K562 (cell line): ENCODE data around the gene TBX19. TPM values are rescaled to one million over a fixed set of nuclear protein-coding genes. Genes with fewer than 3 reads are reported as not detected.

Experiments
- ATAC-seq: fragments of 200-7000 bp; cut with Tn5 transposase; 3 replicates; pipeline ENCODE4 v1.9.1; 2020; ENCODE audit warnings: moderate library complexity
- BruUV-seq: library from RNA; stranded (reverse); fragments of 400-500 nt; replicated peaks from 2 replicates; lab custom pipeline; 2021; lab: Mats Ljungman, UMichigan
- CTCF ChIA-PET: fragments of 300-600 bp; formaldehyde crosslinking; extraction: SDS; loops from one replicate; lab custom pipeline; 2021; ENCODE audit warnings: low intra/inter-chr PET ratio; lab: Yijun Ruan, JAX
- POLR2A ChIA-PET: fragments of 300-600, 350-650 bp; sonication (Branson Sonifier 250); formaldehyde crosslinking; extraction: SDS; loops from one replicate; lab custom pipeline; 2021; ENCODE audit warnings: antibody characterized with exemption, inconsistent platforms; lab: Yijun Ruan, JAX
- DNase-seq, 4 experiments: peaks; one replicate each; pipeline versions ENCODE4 v3.0.0 to v3.0.0-alpha.2; 2011 to 2018; ENCODE audit warnings: low spot score in 3 of 4, mixed read lengths in 3 of 4; ENCODE audit errors: extremely low read depth in 1 of 4
- FAIRE-seq: peaks from 2 replicates; lab custom pipeline; 2011; peaks lifted over from hg19 to GRCh38; lab: Jason Lieb, UNC
- H2AFZ ChIP-seq: 2 replicates; pipeline ENCODE4 v1.6.0; 2011; ENCODE audit warnings: low read depth, low read length, control low read depth, inconsistent platforms
- H3K27ac ChIP-seq: fragments of 200-600 bp; 3 replicates; pipeline ENCODE4 v1.8.0; 2011; ENCODE audit warnings: low read depth, mild to moderate bottlenecking, control low read depth, inconsistent platforms, low read length, moderate library complexity, mixed read lengths; ENCODE audit errors: extremely low read depth
- H3K27me3 ChIP-seq, 2 experiments: fragments of 300-600 bp in 1 of 2; 2 replicates in 1 of 2; 3 replicates in 1 of 2; pipeline versions ENCODE4 v1.6.0 to v1.8.0; 2011; ENCODE audit warnings: inconsistent platforms in 2 of 2, low read length in 2 of 2, mild to moderate bottlenecking in 1 of 2, mixed read lengths in 1 of 2, moderate library complexity in 1 of 2; ENCODE audit not compliant: control insufficient read depth in 2 of 2, insufficient read depth in 2 of 2
- H3K36me3 ChIP-seq: fragments of 300-600 bp; 3 replicates; pipeline ENCODE4 v1.8.0; 2011; ENCODE audit warnings: mild to moderate bottlenecking, low read length, inconsistent platforms; ENCODE audit not compliant: control insufficient read depth, insufficient read depth
- H3K4me1 ChIP-seq, 2 experiments: fragments of 200-600 bp in 1 of 2; replicated peaks in 1 of 2; 2 replicates in 1 of 2; 3 replicates in 1 of 2; pipeline versions ENCODE4 v1.5.1 to v1.8.0; 2011; ENCODE audit warnings: inconsistent platforms in 2 of 2, low read length in 2 of 2, mild to moderate bottlenecking in 1 of 2, mixed read lengths in 1 of 2, moderate library complexity in 1 of 2; ENCODE audit not compliant: control insufficient read depth in 2 of 2, insufficient read depth in 2 of 2
- H3K4me2 ChIP-seq: 2 replicates; pipeline ENCODE4 v1.6.1; 2011; ENCODE audit warnings: low read length, control low read depth, inconsistent platforms, mixed read lengths; ENCODE audit not compliant: insufficient read depth
- H3K4me3 ChIP-seq: fragments of 200-600 bp; sonication (generic), shearing (Covaris generic); 2 replicates; pipeline ENCODE4 v1.5.1; 2016; ENCODE audit warnings: control low read depth, inconsistent platforms
- H3K79me2 ChIP-seq: fragments of 200-600 bp; 3 replicates; pipeline ENCODE4 v1.8.0; 2011; ENCODE audit warnings: low read length, inconsistent platforms; ENCODE audit not compliant: control insufficient read depth, insufficient read depth
- H3K9ac ChIP-seq, 2 experiments: 2 replicates each; pipeline versions ENCODE4 v1.6.0 to v1.6.1; 2011; ENCODE audit warnings: low read depth in 2 of 2, low read length in 2 of 2, control low read depth in 1 of 2, inconsistent platforms in 1 of 2, mild to moderate bottlenecking in 1 of 2, mixed read lengths in 1 of 2; ENCODE audit not compliant: insufficient read depth in 1 of 2
- H3K9me1 ChIP-seq: one replicate; pipeline ENCODE4 v1.6.0; 2011; ENCODE audit warnings: inconsistent platforms, mild to moderate bottlenecking, low read length, moderate library complexity; ENCODE audit not compliant: control insufficient read depth, insufficient read depth
- H3K9me3 ChIP-seq: replicated peaks from 2 replicates; pipeline ENCODE4 v1.5.1; 2011; ENCODE audit warnings: low read depth, low read length, inconsistent platforms; ENCODE audit not compliant: control insufficient read depth, insufficient read depth
- H4K20me1 ChIP-seq: replicated peaks from 2 replicates; pipeline ENCODE4 v1.6.1; 2011; ENCODE audit warnings: low read length, inconsistent platforms, mixed read lengths; ENCODE audit not compliant: control insufficient read depth, insufficient read depth
- CBX3 ChIP-seq, 2 experiments: IDR thresholded peaks; 1 replicate in 1 of 2; 2 replicates in 1 of 2; pipeline ENCODE4 v1.6.1; 2012; ENCODE audit warnings: inconsistent platforms in 2 of 2, low read length in 2 of 2, borderline replicate concordance in 1 of 2, control low read depth in 1 of 2
- CEBPZ ChIP-seq: fragments of 150-350 bp; IDR thresholded peaks from 2 replicates; pipeline ENCODE4 v1.6.1; 2014; ENCODE audit warnings: low read depth, mild to moderate bottlenecking, low read length, borderline replicate concordance
- COPS2 ChIP-seq: fragments of 450-650 bp; conservative IDR thresholded peaks from 2 replicates; pipeline ENCODE4 v1.6.1; 2016; ENCODE audit warnings: mild to moderate bottlenecking, moderate library complexity
- FOXK1 ChIP-seq: sonication (generic); formaldehyde crosslinking; IDR thresholded peaks from 2 replicates; pipeline ENCODE4 v1.8.0; 2022; ENCODE audit warnings: missing genetic modification reagents, mild to moderate bottlenecking, borderline replicate concordance
- HNRNPL ChIP-seq: fragments of 200-400 bp; formaldehyde crosslinking; IDR thresholded peaks from 2 replicates; pipeline ENCODE4 v1.6.1; 2017; ENCODE audit warnings: low read depth, mild to moderate bottlenecking, low read length
- MEIS2 ChIP-seq: fragments of 450-650 bp; IDR thresholded peaks from 2 replicates; pipeline ENCODE4 v1.6.1; 2014; ENCODE audit warnings: mild to moderate bottlenecking; ENCODE audit not compliant: partially characterized antibody
- NCOA4 ChIP-seq: fragments of 450-650 bp; IDR thresholded peaks from 2 replicates; pipeline ENCODE4 v1.6.1; 2018; ENCODE audit warnings: mild to moderate bottlenecking; ENCODE audit not compliant: partially characterized antibody
- SRSF9 ChIP-seq: fragments of 200-400 bp; formaldehyde crosslinking; IDR thresholded peaks from 2 replicates; pipeline ENCODE4 v1.6.1; 2017; ENCODE audit warnings: low read depth, low read length, borderline replicate concordance
- ZFP36 ChIP-seq: fragments of 150-350 bp; IDR thresholded peaks from 2 replicates; pipeline ENCODE4 v1.6.1; 2018; ENCODE audit warnings: low read length, low read depth; ENCODE audit not compliant: partially characterized antibody
- ZKSCAN1 ChIP-seq: fragments of 150-350 bp; IDR thresholded peaks from 2 replicates; pipeline ENCODE4 v1.6.1; 2016; ENCODE audit warnings: low read depth, low read length
- ZNF184 ChIP-seq: sonication (generic); formaldehyde crosslinking; IDR thresholded peaks from 2 replicates; pipeline ENCODE4 v1.5.0; 2020; ENCODE audit warnings: missing genetic modification reagents
- WGBS: fragments of 100-300 bp; shearing (Covaris generic); methylation state at CpG from one replicate; pipeline ENCODE4 v1.1.6; 2016; ENCODE audit warnings: low coverage, mixed read lengths; ENCODE audit not compliant: insufficient coverage; ENCODE audit errors: missing lambda C conversion rate; 5-methylcytosine and 5-hydroxymethylcytosine counted together
- in situ Hi-C: fragments of 300-500 bp; cut with MboI; formaldehyde crosslinking; loops from 4 replicates; pipeline ENCODE4 v1.15.0; 2018; ENCODE audit warnings: inconsistent platforms, mixed read lengths
- intact Hi-C: fragments of 100-400 bp; cut with micrococcal nuclease; formaldehyde crosslinking; loops from 2 replicates; pipeline ENCODE4 v1.14.2; 2022
- polyA plus RNA-seq, 8 experiments: library from polyadenylated mRNA; depleted of rRNA in 4 of 8; stranded (reverse) in 5 of 8; unstranded in 3 of 8; fragments of >200 nt; fragmentation: Nextera tagmentation in 2 of 8; fragmentation: Illumina TruSeq in 1 of 8; extraction: Ambion mirVana in 2 of 8; extraction: Trizol in 1 of 8; gene quantifications; 2 replicates each; pipeline versions ENCODE4 v1.2.1 to v1.2.3, GENCODE V29; 2011 to 2014; ENCODE audit warnings: inconsistent platforms in 1 of 8, missing spikeins in 1 of 8
- total RNA-seq, 7 experiments: library from RNA; depleted of rRNA in 6 of 7; stranded (reverse); fragments of >200 nt in 6 of 7; fragmentation: Illumina TruSeq in 2 of 7; extraction: Trizol in 2 of 7; gene quantifications; 2 replicates each; pipeline versions ENCODE4 v1.2.1 to v1.2.3, GENCODE V29; 2011 to 2021; ENCODE audit warnings: low replicate concordance in 1 of 7

Gene TBX19
- total and polyA plus RNA-seq, 9 of the 15 experiments (the other 6 are each of a cell fraction or from before 2014, with no cell fraction given) = 0.32 to 3.1 (median 0.95) TPM

DNA sequence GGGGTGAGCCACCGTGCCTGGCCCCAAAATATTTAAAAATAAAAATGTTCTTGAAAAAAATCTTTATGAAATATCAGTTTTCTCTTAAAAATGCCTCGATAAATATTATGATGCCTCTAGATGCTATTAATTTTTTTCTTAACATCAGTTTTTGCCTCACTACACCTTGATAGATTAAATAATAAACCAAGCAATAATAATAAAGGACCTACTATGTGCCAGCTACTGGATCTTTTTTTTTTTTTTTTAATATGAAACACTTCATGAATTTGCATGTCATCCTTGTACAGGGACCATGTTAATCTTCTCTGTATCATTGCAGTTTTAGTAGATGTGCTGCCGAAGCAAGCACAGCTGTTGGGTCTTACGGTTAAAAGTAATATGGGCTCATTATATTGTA lies 17.5 kb upstream of the TBX19 start:
- no peak overlapping the region for H3K9ac ChIP-seq
- no peaks in the 10 kb centered on the region for H3K27me3 ChIP-seq
- no peak for TF ChIP-seq COPS2
- TF ChIP-seq ZKSCAN1 = peak; percentile 93
- TF ChIP-seq SRSF9 = no peak
- H3K9me3 ChIP-seq = no peaks in the 10 kb centered on the region
- intact Hi-C loops = no loop called here
- DNase-seq (no peak), FAIRE-seq (no peak), ATAC-seq (no peak)
- H3K4me2 ChIP-seq = no peak overlapping the region
- H3K4me3 ChIP-seq = no peak overlapping the region
- no TSS peak for BruUV-seq
- ChIA-PET CTCF (no interaction called here), POLR2A (interaction anchor here (2.2 kb wide), 1 partner anchor 24 kb away, joined by 8 read pairs; no protein-coding TSS in a partner anchor)
- no peak overlapping the region for H2AFZ ChIP-seq
- in situ Hi-C loops = no loop called here
- WGBS = 77% methylated on average over 4 of the region's 4 CpGs
- no peaks in the 10 kb centered on the region for H4K20me1 ChIP-seq
- no peaks in the 10 kb centered on the region; the same call in 2 of the 3 replicates for H3K36me3 ChIP-seq
- no peaks in the 10 kb centered on the region; a peak in 1 of 5 replicates for H3K4me1 ChIP-seq
- H3K79me2 ChIP-seq = no peaks in the 10 kb centered on the region
- H3K27ac ChIP-seq = no peak overlapping the region
- no peaks in the 10 kb centered on the region for H3K9me1 ChIP-seq

GRCh38 chr1:168264296-168264695 lies 16.4 kb upstream of the TBX19 start:
- WGBS = 80% methylated on average over 7 of the region's 7 CpGs
- in situ Hi-C loops (no loop called here), intact Hi-C loops (no loop called here)
- no peak for DNase-seq
- no peak overlapping the region for H3K4me3 ChIP-seq
- no peaks in the 10 kb centered on the region for H3K79me2 ChIP-seq
- no TSS peak for BruUV-seq
- POLR2A ChIA-PET = no interaction called here
- no peak overlapping the region for H3K4me2 ChIP-seq
- ATAC-seq = no peak
- H3K4me1 ChIP-seq = no peaks in the 10 kb centered on the region; a peak in 1 of 5 replicates
- CTCF ChIA-PET = no interaction called here
- no peak for FAIRE-seq
- H3K9me1 ChIP-seq = no peaks in the 10 kb centered on the region
- no peaks in the 10 kb centered on the region for H4K20me1 ChIP-seq
- no peaks in the 10 kb centered on the region for H3K27me3 ChIP-seq
- no peak overlapping the region for H3K27ac ChIP-seq
- H3K9me3 ChIP-seq = no peaks in the 10 kb centered on the region
- H3K36me3 ChIP-seq = no peaks in the 10 kb centered on the region; the same call in 2 of the 3 replicates
- no peak overlapping the region for H3K9ac ChIP-seq
- no peak overlapping the region for H2AFZ ChIP-seq
- TF ChIP-seq CBX3 (IDR thresholded peaks at IDR 0.05; ENCODE audit: borderline replicate concordance in 1 of 2, low read length in 2 of 2) (peak in 1 of 2 experiments; percentile 64; a peak in 1 of 3 replicates), MEIS2 (no peak), HNRNPL (no peak), NCOA4 (no peak), ZNF184 (CRISPR knock-in tag) (no peak), ZFP36 (peak; percentile 48), FOXK1 (CRISPR knock-in tag) (0 out of 2 replicates have a peak, but pooled peaks have one; percentile 23), CEBPZ (peak; percentile 66; the same call in 1 of the 2 replicates)
